HCT116 (cell line): ENCODE data around the gene FKBP6. TPM values are rescaled to one million over a fixed set of nuclear protein-coding genes. Genes with fewer than 3 reads are reported as not detected.

Experiments
- ATAC-seq: fragments of 200-7000 bp; cut with Tn5 transposase; 2 replicates; pipeline ENCODE4 v1.9.1; 2020; ENCODE audit warnings: mild to moderate bottlenecking, moderate library complexity
- BruUV-seq: library from RNA; stranded (reverse); fragments of 400-500 nt; replicated peaks from 2 replicates; lab custom pipeline; 2021; lab: Mats Ljungman, UMichigan
- CTCF ChIA-PET: fragments of 300-600 bp; sonication (Branson Sonifier 250); formaldehyde crosslinking; loops from one replicate; lab custom pipeline; 2021; ENCODE audit warnings: antibody characterized with exemption; lab: Charles Lee
- POLR2A ChIA-PET: fragments of 300-600, 350-600 bp; sonication (Branson Sonifier 250); formaldehyde crosslinking; loops from one replicate; lab custom pipeline; 2021; ENCODE audit warnings: antibody characterized with exemption; lab: Charles Lee
- RAD21 ChIA-PET, 2 experiments: fragments of 300-600 bp; sonication (Branson Sonifier 250); formaldehyde crosslinking; loops; one replicate each; lab custom pipeline; 2023; ENCODE audit warnings: low total read pairs in 2 of 2; ENCODE audit not compliant: uncharacterized antibody in 2 of 2, unreplicated experiment in 2 of 2, low non-redundant PET in 1 of 2; lab: Charles Lee
- DNase-seq: peaks from one replicate; pipeline ENCODE4 v3.0.0-alpha.2; 2010; ENCODE audit warnings: low read depth, low spot score
- H2AFZ ChIP-seq: fragments of 200-600 bp; shearing (Covaris generic), sonication (generic); 2 replicates; pipeline ENCODE4 v1.6.1; 2017; ENCODE audit warnings: low read depth, mixed run types, mixed read lengths, antibody characterized with exemption, low read length; ENCODE audit not compliant: poor library complexity, severe bottlenecking
- H3K27ac ChIP-seq: 2 replicates; pipeline ENCODE4 v1.5.1; 2012; ENCODE audit warnings: low read depth, low read length
- H3K27me3 ChIP-seq: fragments of 200-600 bp; sonication (generic); 2 replicates; pipeline ENCODE4 v1.6.1; 2016; ENCODE audit warnings: mixed run types, low read length, mixed read lengths; ENCODE audit not compliant: insufficient read depth
- H3K36me3 ChIP-seq, 2 experiments: fragments of 200-500 bp in 1 of 2; fragments of 200-600 bp in 1 of 2; sonication (Bioruptor generic) in 1 of 2; sonication (generic) in 1 of 2; 2 replicates each; pipeline versions ENCODE4 v1.5.1 to v1.6.1; 2014 to 2016; ENCODE audit warnings: low read length in 2 of 2, inconsistent platforms in 1 of 2, mixed read lengths in 1 of 2, mixed run types in 1 of 2; ENCODE audit not compliant: insufficient read depth in 2 of 2, control insufficient read depth in 1 of 2
- H3K4me1 ChIP-seq, 2 experiments: fragments of 200-600 bp in 1 of 2; sonication (generic) in 1 of 2; 2 replicates each; pipeline versions ENCODE4 v1.5.1 to v1.6.1; 2012 to 2017; ENCODE audit warnings: low read length in 2 of 2, inconsistent platforms in 1 of 2, mild to moderate bottlenecking in 1 of 2, mixed read lengths in 1 of 2, mixed run types in 1 of 2, moderate library complexity in 1 of 2; ENCODE audit not compliant: insufficient read depth in 2 of 2, control insufficient read depth in 1 of 2
- H3K4me2 ChIP-seq: fragments of 200-600 bp; sonication (generic); 2 replicates; pipeline ENCODE4 v1.6.1; 2017; ENCODE audit warnings: mixed run types, low read length, mixed read lengths
- H3K4me3 ChIP-seq, 2 experiments: fragments of 200-600 bp in 1 of 2; sonication (generic) in 1 of 2; replicated peaks in 1 of 2; 2 replicates each; pipeline ENCODE4 v1.5.1; 2011 to 2016; ENCODE audit warnings: low read length in 2 of 2, control low read depth in 1 of 2, low read depth in 1 of 2, mild to moderate bottlenecking in 1 of 2, mixed read lengths in 1 of 2, mixed run types in 1 of 2
- H3K79me2 ChIP-seq: fragments of 200-600 bp; sonication (generic); 2 replicates; pipeline ENCODE4 v1.6.1; 2017; ENCODE audit warnings: mild to moderate bottlenecking, mixed run types, low read length, moderate library complexity, mixed read lengths; ENCODE audit not compliant: insufficient read depth
- H3K9ac ChIP-seq: fragments of 200-600 bp; sonication (generic); 2 replicates; pipeline ENCODE4 v1.6.1; 2016; ENCODE audit warnings: low read length, mixed read lengths
- H3K9me2 ChIP-seq: fragments of 200-600 bp; sonication (generic), shearing (Covaris generic); 2 replicates; pipeline ENCODE4 v1.6.1; 2017; ENCODE audit warnings: mixed run types, mild to moderate bottlenecking, moderate library complexity; ENCODE audit not compliant: insufficient read depth
- H3K9me3 ChIP-seq, 2 experiments: fragments of 200-500 bp in 1 of 2; fragments of 200-600 bp in 1 of 2; sonication (Bioruptor generic) in 1 of 2; sonication (generic) in 1 of 2; 2 replicates each; pipeline ENCODE4 v1.6.1; 2014 to 2017; ENCODE audit warnings: low read length in 2 of 2, mixed read lengths in 2 of 2, inconsistent platforms in 1 of 2, low read depth in 1 of 2, mild to moderate bottlenecking in 1 of 2, mixed run types in 1 of 2, moderate library complexity in 1 of 2; ENCODE audit not compliant: control insufficient read depth in 1 of 2, insufficient read depth in 1 of 2
- H4K20me1 ChIP-seq: fragments of 200-600 bp; sonication (generic), shearing (Covaris generic); 2 replicates; pipeline ENCODE4 v1.6.1; 2017; ENCODE audit warnings: mixed run types, mild to moderate bottlenecking, moderate library complexity; ENCODE audit not compliant: insufficient read depth
- CBX3 ChIP-seq: IDR thresholded peaks from 2 replicates; pipeline ENCODE4 v1.6.1; 2012; ENCODE audit warnings: low read depth
- EZH2 ChIP-seq: fragments of 200-600 bp; sonication (generic); IDR thresholded peaks from 2 replicates; pipeline ENCODE4 v1.6.1; 2017; ENCODE audit warnings: antibody characterized with exemption, mixed run types
- JUND ChIP-seq: IDR thresholded peaks from 2 replicates; pipeline ENCODE4 v1.6.1; 2012
- POLR2AphosphoS5 ChIP-seq: IDR thresholded peaks from 2 replicates; pipeline ENCODE4 v1.6.1; 2011; ENCODE audit warnings: mild to moderate bottlenecking, low read depth, low read length, moderate library complexity
- RAD21 ChIP-seq: IDR thresholded peaks from 2 replicates; pipeline ENCODE4 v1.6.1; 2012; ENCODE audit warnings: low read depth, mild to moderate bottlenecking
- SRF ChIP-seq: IDR thresholded peaks from 2 replicates; pipeline ENCODE4 v1.6.1; 2012; ENCODE audit warnings: low read depth
- YY1 ChIP-seq: IDR thresholded peaks from 2 replicates; pipeline ENCODE4 v1.6.1; 2011; ENCODE audit warnings: low read length, low read depth, moderate library complexity, mild to moderate bottlenecking; ENCODE audit not compliant: insufficient replicate concordance; ENCODE audit errors: extremely low read depth
- ZFX ChIP-seq: fragments of 450-650 bp; IDR thresholded peaks from 2 replicates; pipeline ENCODE4 v1.6.1; 2017
- intact Hi-C: fragments of 100-400 bp; cut with micrococcal nuclease; formaldehyde crosslinking; loops from 2 replicates; pipeline ENCODE4 v1.10.0; 2022
- total RNA-seq: library from RNA; stranded (reverse); gene quantifications from one replicate; pipeline ENCODE4 v1.2.1, GENCODE V29; 2021; ENCODE audit not compliant: unreplicated experiment

Gene FKBP6
- total RNA-seq, 1 experiment from 2014 or later, result not detected

- Histone ChIP-seq H3K79me2 (no peaks in the 10 kb centered on the region), H3K9me3 (no peaks in the 10 kb centered on the region), H3K4me3 (no peak overlapping the region), H3K9me2 (no peaks in the 10 kb centered on the region), H3K4me1 (no peaks in the 10 kb centered on the region), H4K20me1 (no peaks in the 10 kb centered on the region), H3K9ac (no peak overlapping the region), H3K27ac (no peak overlapping the region), H2AFZ (no peak overlapping the region), H3K27me3 (no peaks in the 10 kb centered on the region), H3K36me3 (no peaks in the 10 kb centered on the region), H3K4me2 (no peak overlapping the region)
- TF ChIP-seq CBX3, result no peak
- no peak for TF ChIP-seq YY1
- no peak for TF ChIP-seq JUND
- TF ChIP-seq RAD21, result no peak
- POLR2A ChIA-PET, result no interaction called here
- RAD21 ChIA-PET, result no interaction called here
- intact Hi-C loops, result no loop called here
- DNase-seq (no peak), ATAC-seq (no peak)
- no TSS peak for BruUV-seq
- CTCF ChIA-PET, result no interaction called here
Observed at GRCh38 chr7:73366127-73366526, 38.2 kb downstream of the FKBP6 start.

- BruUV-seq, result no TSS peak
- Histone ChIP-seq H3K27ac (no peak overlapping the region), H3K4me1 (no peaks in the 10 kb centered on the region), H4K20me1 (no peaks in the 10 kb centered on the region), H3K9me3 (no peaks in the 10 kb centered on the region), H3K4me2 (no peak overlapping the region), H2AFZ (no peak overlapping the region), H3K79me2 (no peaks in the 10 kb centered on the region), H3K36me3 (no peaks in the 10 kb centered on the region), H3K4me3 (no peak overlapping the region), H3K9ac (no peak overlapping the region), H3K27me3 (no peaks in the 10 kb centered on the region), H3K9me2 (no peaks in the 10 kb centered on the region)
- ChIA-PET RAD21 (no interaction called here), CTCF (no interaction called here), POLR2A (no interaction called here)
- TF ChIP-seq EZH2 (no peak), ZFX (no peak), CBX3 (no peak), SRF (no peak), POLR2AphosphoS5 (no peak)
- intact Hi-C loops, result no loop called here
- ATAC-seq (no peak), DNase-seq (no peak)
Observed at GRCh38 chr7:73366990-73367389, 39.0 kb downstream of the FKBP6 start.
